Gastroesophageal sphincter (tissue), 3 donors: ENCODE results near the gene USP12.

Source experiments
- POLR2A ChIP-seq, 2 donors: fragments of 450-650 bp; IDR thresholded peaks; one replicate each; pipeline ENCODE4 v1.6.1; 2017; ENCODE audit warnings: antibody characterized with exemption in 2 of 2, mild to moderate bottlenecking in 2 of 2, moderate library complexity in 1 of 2
- TF ChIP-seq, protein P1 (sequence below), 4 experiments: fragments of 200-600 bp in 2 of 4; fragments of 450-650 bp in 2 of 4; sonication (generic) in 1 of 4; IDR thresholded peaks; one replicate each; pipeline ENCODE4 v1.5.1; 2017 to 2019; ENCODE audit warnings: antibody characterized with exemption in 4 of 4, mild to moderate bottlenecking in 2 of 4, moderate library complexity in 2 of 4

GRCh38 chr13:27052551-27053208, 118.9 kb downstream of the USP12 start:
- no peak for TF ChIP-seq POLR2A (IDR thresholded peaks at IDR 0.05)
- TF ChIP-seq, protein P1, sequence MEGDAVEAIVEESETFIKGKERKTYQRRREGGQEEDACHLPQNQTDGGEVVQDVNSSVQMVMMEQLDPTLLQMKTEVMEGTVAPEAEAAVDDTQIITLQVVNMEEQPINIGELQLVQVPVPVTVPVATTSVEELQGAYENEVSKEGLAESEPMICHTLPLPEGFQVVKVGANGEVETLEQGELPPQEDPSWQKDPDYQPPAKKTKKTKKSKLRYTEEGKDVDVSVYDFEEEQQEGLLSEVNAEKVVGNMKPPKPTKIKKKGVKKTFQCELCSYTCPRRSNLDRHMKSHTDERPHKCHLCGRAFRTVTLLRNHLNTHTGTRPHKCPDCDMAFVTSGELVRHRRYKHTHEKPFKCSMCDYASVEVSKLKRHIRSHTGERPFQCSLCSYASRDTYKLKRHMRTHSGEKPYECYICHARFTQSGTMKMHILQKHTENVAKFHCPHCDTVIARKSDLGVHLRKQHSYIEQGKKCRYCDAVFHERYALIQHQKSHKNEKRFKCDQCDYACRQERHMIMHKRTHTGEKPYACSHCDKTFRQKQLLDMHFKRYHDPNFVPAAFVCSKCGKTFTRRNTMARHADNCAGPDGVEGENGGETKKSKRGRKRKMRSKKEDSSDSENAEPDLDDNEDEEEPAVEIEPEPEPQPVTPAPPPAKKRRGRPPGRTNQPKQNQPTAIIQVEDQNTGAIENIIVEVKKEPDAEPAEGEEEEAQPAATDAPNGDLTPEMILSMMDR (IDR thresholded peaks at IDR 0.05) = no peak
